ENCODE measurements around the gene STAC2. TPM values are rescaled to one million over a fixed set of nuclear protein-coding genes. Genes with fewer than 3 reads are reported as not detected.

The STAC2 gene
- total and polyA plus RNA-seq, 9 of the 15 experiments (the other 6 are each of a cell fraction or from before 2014, with no cell fraction given), result not detected

- Histone ChIP-seq H3K36me3 (ENCODE audit: control insufficient read depth, insufficient read depth, low read length) (peaks cover 6% of the 10 kb centered on the region; the same call in 2 of the 3 replicates), H3K9me1 (ENCODE audit: control insufficient read depth, insufficient read depth, low read length) (peaks cover 5% of the 10 kb centered on the region), H3K9me3 (replicated peaks; ENCODE audit: control insufficient read depth, insufficient read depth, low read depth, low read length) (no peaks in the 10 kb centered on the region), H3K9ac (ENCODE audit: insufficient read depth in 1 of 2, low read depth in 2 of 2, low read length in 2 of 2) (no peak overlapping the region), H3K27ac (ENCODE audit: extremely low read depth, low read depth, low read length) (no peak overlapping the region), H4K20me1 (replicated peaks; ENCODE audit: control insufficient read depth, insufficient read depth, low read length) (peaks cover 6% of the 10 kb centered on the region), H3K79me2 (ENCODE audit: control insufficient read depth, insufficient read depth, low read length) (no peaks in the 10 kb centered on the region), H2AFZ (ENCODE audit: low read depth, low read length) (no peak overlapping the region), H3K4me3 (no peak overlapping the region), H3K27me3 (ENCODE audit: control insufficient read depth in 2 of 2, insufficient read depth in 2 of 2, low read length in 2 of 2) (no peaks in the 10 kb centered on the region), H3K4me2 (ENCODE audit: insufficient read depth, low read length) (no peak overlapping the region), H3K4me1 (replicated peaks in 1 of 2; ENCODE audit: control insufficient read depth in 2 of 2, insufficient read depth in 2 of 2, low read length in 2 of 2) (peaks cover 7 to 28% of the 10 kb centered on the region in 2 experiments)
- intact Hi-C loops (cut with micrococcal nuclease) (no loop called here), in situ Hi-C loops (cut with MboI) (no loop called here)
- 64% methylated on average over 5 of the region's 5 CpGs for WGBS (ENCODE audit: insufficient coverage, low coverage, missing lambda C conversion rate)
- ChIA-PET CTCF (ENCODE audit: low intra/inter-chr PET ratio) (no interaction called here), POLR2A (no interaction called here)
- no peak for TF ChIP-seq E2F1 (CRISPR knock-in tag; IDR thresholded peaks at IDR 0.05)
- TF ChIP-seq ZNF707 (CRISPR knock-in tag; conservative IDR thresholded peaks at IDR 0.05), result no peak
- TF ChIP-seq RBBP5 (IDR thresholded peaks at IDR 0.05; ENCODE audit: borderline replicate concordance, insufficient read depth, low read length, poor library complexity, severe bottlenecking), result no peak
- TF ChIP-seq ZNF124 (CRISPR knock-in tag; IDR thresholded peaks at IDR 0.05), result no peak
- no peak for TF ChIP-seq ILF3 (IDR thresholded peaks at IDR 0.05; ENCODE audit: borderline replicate concordance)
- TF ChIP-seq ZBTB9 (CRISPR knock-in tag; IDR thresholded peaks at IDR 0.05), result no peak
- TF ChIP-seq TCF7L2 (IDR thresholded peaks at IDR 0.05; ENCODE audit: low read depth, low read length), result no peak
- no peak for TF ChIP-seq XRCC3 (IDR thresholded peaks at IDR 0.05)
- no peak for TF ChIP-seq TCFL5 (CRISPR knock-in tag; conservative IDR thresholded peaks at IDR 0.05)
- DNase-seq (ENCODE audit: extremely low read depth in 1 of 4, low spot score in 3 of 4), result no peak
- ATAC-seq, result no peak
- FAIRE-seq, result no peak
- no TSS peak for BruUV-seq (replicated peaks)
Measured at GRCh38 chr17:39171933-39172332, 53.8 kb downstream of the STAC2 start.

Measured in K562 (cell line).